C4-2B (cell line): ENCODE measurements around the gene ADCY2.

Experiments
- ZFX ChIP-seq: fragments of 450-650 bp; IDR thresholded peaks from 2 replicates; pipeline ENCODE4 v1.6.1; 2017
- TF ChIP-seq, protein P1 (sequence below): fragments of 450-650 bp; conservative IDR thresholded peaks from 2 replicates; pipeline ENCODE4 v1.5.1; 2017; ENCODE audit warnings: mild to moderate bottlenecking

- TF ChIP-seq, protein P1, sequence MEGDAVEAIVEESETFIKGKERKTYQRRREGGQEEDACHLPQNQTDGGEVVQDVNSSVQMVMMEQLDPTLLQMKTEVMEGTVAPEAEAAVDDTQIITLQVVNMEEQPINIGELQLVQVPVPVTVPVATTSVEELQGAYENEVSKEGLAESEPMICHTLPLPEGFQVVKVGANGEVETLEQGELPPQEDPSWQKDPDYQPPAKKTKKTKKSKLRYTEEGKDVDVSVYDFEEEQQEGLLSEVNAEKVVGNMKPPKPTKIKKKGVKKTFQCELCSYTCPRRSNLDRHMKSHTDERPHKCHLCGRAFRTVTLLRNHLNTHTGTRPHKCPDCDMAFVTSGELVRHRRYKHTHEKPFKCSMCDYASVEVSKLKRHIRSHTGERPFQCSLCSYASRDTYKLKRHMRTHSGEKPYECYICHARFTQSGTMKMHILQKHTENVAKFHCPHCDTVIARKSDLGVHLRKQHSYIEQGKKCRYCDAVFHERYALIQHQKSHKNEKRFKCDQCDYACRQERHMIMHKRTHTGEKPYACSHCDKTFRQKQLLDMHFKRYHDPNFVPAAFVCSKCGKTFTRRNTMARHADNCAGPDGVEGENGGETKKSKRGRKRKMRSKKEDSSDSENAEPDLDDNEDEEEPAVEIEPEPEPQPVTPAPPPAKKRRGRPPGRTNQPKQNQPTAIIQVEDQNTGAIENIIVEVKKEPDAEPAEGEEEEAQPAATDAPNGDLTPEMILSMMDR: no peak
- no peak for TF ChIP-seq ZFX
Observed at GRCh38 chr5:7781899-7782298, 386.0 kb downstream of the ADCY2 start.
